Keratinocyte (primary cell): Measurements from ENCODE around the gene GPC5. TPM values are rescaled to one million over a fixed set of nuclear protein-coding genes. Genes with fewer than 3 reads are reported as not detected.

Experiments used
- DNase-seq: peaks from one replicate; pipeline ENCODE4 v3.0.0-alpha.2; 2011; ENCODE audit warnings: low read depth, missing footprints, low spot score
- FAIRE-seq: peaks from 2 replicates; lab custom pipeline; 2011; peaks lifted over from hg19 to GRCh38; lab: Jason Lieb, UNC
- H2AFZ ChIP-seq: 2 replicates; pipeline ENCODE4 v1.6.0; 2012; ENCODE audit warnings: low read length, control low read depth, inconsistent platforms; ENCODE audit not compliant: control insufficient read depth
- H3K27ac ChIP-seq: 2 replicates; pipeline ENCODE4 v1.5.1; 2011; ENCODE audit warnings: low read length; ENCODE audit not compliant: control insufficient read depth, insufficient read depth
- H3K27me3 ChIP-seq: 3 replicates; pipeline ENCODE4 v1.6.0; 2011; ENCODE audit warnings: low read length; ENCODE audit not compliant: control insufficient read depth, insufficient read depth; ENCODE audit errors: extremely low read depth
- H3K36me3 ChIP-seq, 2 experiments: 2 replicates in 1 of 2; 3 replicates in 1 of 2; pipeline ENCODE4 v1.5.1; 2011; ENCODE audit warnings: low read length in 2 of 2, mild to moderate bottlenecking in 1 of 2; ENCODE audit not compliant: control insufficient read depth in 2 of 2, insufficient read depth in 2 of 2; ENCODE audit errors: extremely low read depth in 1 of 2
- H3K4me1 ChIP-seq: 3 replicates; pipeline ENCODE4 v1.5.1; 2011; ENCODE audit warnings: low read length; ENCODE audit not compliant: control insufficient read depth, insufficient read depth; ENCODE audit errors: extremely low read depth
- H3K4me2 ChIP-seq: 3 replicates; pipeline ENCODE4 v1.6.0; 2011; ENCODE audit warnings: low read depth, low read length; ENCODE audit not compliant: control insufficient read depth, insufficient read depth; ENCODE audit errors: extremely low read depth
- H3K4me3 ChIP-seq, 3 experiments: fragments of 200-600 bp in 1 of 3; sonication (generic) in 1 of 3; 2 replicates in 2 of 3; 3 replicates in 1 of 3; pipeline ENCODE4 v1.5.1; 2011 to 2016; ENCODE audit warnings: low read length in 3 of 3, mild to moderate bottlenecking in 3 of 3, control low read depth in 2 of 3, inconsistent platforms in 1 of 3, low read depth in 1 of 3, mixed read lengths in 1 of 3, mixed run types in 1 of 3, moderate library complexity in 1 of 3; ENCODE audit not compliant: control insufficient read depth in 2 of 3, insufficient read depth in 2 of 3; ENCODE audit errors: extremely low read depth in 1 of 3
- H3K79me2 ChIP-seq: 2 replicates; pipeline ENCODE4 v1.6.0; 2012; ENCODE audit warnings: low read length; ENCODE audit not compliant: control insufficient read depth, insufficient read depth
- H3K9ac ChIP-seq: 3 replicates; pipeline ENCODE4 v1.6.0; 2011; ENCODE audit warnings: low read length; ENCODE audit not compliant: control insufficient read depth, insufficient read depth; ENCODE audit errors: extremely low read depth
- H3K9me1 ChIP-seq: 3 replicates; pipeline ENCODE4 v1.6.0; 2011; ENCODE audit warnings: low read length; ENCODE audit not compliant: control insufficient read depth, insufficient read depth; ENCODE audit errors: extremely low read depth
- H3K9me3 ChIP-seq: 2 replicates; pipeline ENCODE4 v1.5.1; 2012; ENCODE audit warnings: low read depth, low read length; ENCODE audit not compliant: control insufficient read depth
- H4K20me1 ChIP-seq: 3 replicates; pipeline ENCODE4 v1.6.0; 2011; ENCODE audit warnings: low read length; ENCODE audit not compliant: control insufficient read depth, insufficient read depth; ENCODE audit errors: extremely low read depth
- CTCF ChIP-seq, 3 experiments: IDR thresholded peaks in 1 of 3; conservative IDR thresholded peaks in 1 of 3; optimal IDR thresholded peaks in 1 of 3; 2 replicates in 2 of 3; 3 replicates in 1 of 3; pipeline versions ENCODE3 to v1.5.1; 2011; ENCODE audit warnings: low read length in 3 of 3, mild to moderate bottlenecking in 3 of 3, moderate library complexity in 2 of 3, control low read depth in 1 of 3, inconsistent platforms in 1 of 3; ENCODE audit not compliant: insufficient read depth in 2 of 3; ENCODE audit errors: extremely low read depth in 1 of 3
- EZH2 ChIP-seq: IDR thresholded peaks from one replicate; pipeline ENCODE4 v1.6.1; 2012; ENCODE audit warnings: inconsistent platforms, mild to moderate bottlenecking, low read length, moderate library complexity
- dilution Hi-C: fragments of 300-500 bp; cut with MboI; formaldehyde crosslinking; loops from one replicate; pipeline ENCODE4 v1.7.0; 2020; ENCODE audit warnings: low sequenced_read_pairs; ENCODE audit not compliant: extremely low pct_ligation_motif_present
- polyA plus RNA-seq, 5 experiments: library from polyadenylated mRNA; depleted of rRNA in 3 of 5; stranded (reverse) in 3 of 5; stranded (forward) in 1 of 5; unstranded in 1 of 5; fragments of >200 nt; gene quantifications; 1 replicate in 1 of 5; 2 replicates in 3 of 5; 3 replicates in 1 of 5; pipeline versions ENCODE4 v1.2.1 to v1.2.3, GENCODE V29; 2011 to 2012; ENCODE audit warnings: missing spikeins in 2 of 5, low read depth in 1 of 5, low replicate concordance in 1 of 5

GPC5 gene
- polyA plus RNA-seq, 1 donor (not counting 4 experiments of a cell fraction or from before 2014, with no cell fraction given) = 0.10 TPM

GRCh38 chr13:92836171-92836570, 1437.8 kb downstream of the GPC5 start:
- Histone ChIP-seq H3K36me3 (no peaks in the 10 kb centered on the region), H3K4me2 (no peak overlapping the region), H3K9me1 (no peaks in the 10 kb centered on the region), H4K20me1 (no peaks in the 10 kb centered on the region), H3K27ac (no peak overlapping the region), H3K9me3 (no peaks in the 10 kb centered on the region), H3K27me3 (no peaks in the 10 kb centered on the region), H3K79me2 (no peaks in the 10 kb centered on the region), H3K4me3 (no peak overlapping the region), H2AFZ (no peak overlapping the region), H3K4me1 (no peaks in the 10 kb centered on the region), H3K9ac (no peak overlapping the region)
- TF ChIP-seq CTCF (optimal IDR thresholded peaks at IDR 0.05 in 1 of 3, IDR thresholded peaks at IDR 0.05 in 1 of 3, conservative IDR thresholded peaks at IDR 0.05 in 1 of 3; ENCODE audit: extremely low read depth in 1 of 3, insufficient read depth in 2 of 3, low read length in 3 of 3) (no peak), EZH2 (no peak)
- DNase-seq = no peak
- FAIRE-seq = no peak
- dilution Hi-C loops = no loop called here

- Histone ChIP-seq H4K20me1 (no peaks in the 10 kb centered on the region), H2AFZ (no peak overlapping the region), H3K9me1 (no peaks in the 10 kb centered on the region), H3K9ac (no peak overlapping the region), H3K4me1 (no peaks in the 10 kb centered on the region), H3K9me3 (no peaks in the 10 kb centered on the region), H3K79me2 (no peaks in the 10 kb centered on the region), H3K4me2 (no peak overlapping the region), H3K27me3 (no peaks in the 10 kb centered on the region), H3K36me3 (no peaks in the 10 kb centered on the region), H3K27ac (no peak overlapping the region), H3K4me3 (no peak overlapping the region)
- DNase-seq = no peak
- dilution Hi-C loops = no loop called here
- no peak for FAIRE-seq
- no peak for TF ChIP-seq CTCF (optimal IDR thresholded peaks at IDR 0.05 in 1 of 3, IDR thresholded peaks at IDR 0.05 in 1 of 3, conservative IDR thresholded peaks at IDR 0.05 in 1 of 3; ENCODE audit: extremely low read depth in 1 of 3, insufficient read depth in 2 of 3, low read length in 3 of 3)
Measured at GRCh38 chr13:92838786-92839185, 1440.4 kb downstream of the GPC5 start.
